Activated naive CD8-positive, alpha-beta T cell treated with anti-CD3 and anti-CD28 coated beads for 36 hours (primary cell): Measurements from ENCODE around the gene SLC25A47. TPM values are rescaled to one million over a fixed set of nuclear protein-coding genes. Genes with fewer than 3 reads are reported as not detected.
A peak's percentile ranks its signal among the peaks of the same experiment; 100 is the strongest.
"Not testable (repeated sequence)": the region's sequence is repeated elsewhere in the genome, so short reads cannot be mapped to it uniquely, and the experiment has no call there.

Experiments used
- DNase-seq: peaks from one replicate; pipeline ENCODE4 v3.0.0; 2021
- H3K27ac Mint-ChIP-seq: one replicate; pipeline ENCODE4 v1.8.0; 2022; ENCODE audit warnings: mild to moderate bottlenecking, moderate library complexity, mixed read lengths
- H3K27me3 Mint-ChIP-seq: one replicate; pipeline ENCODE4 v1.8.0; 2022; ENCODE audit warnings: mild to moderate bottlenecking, mixed read lengths
- H3K36me3 Mint-ChIP-seq: one replicate; pipeline ENCODE4 v1.8.0; 2021; ENCODE audit warnings: mild to moderate bottlenecking, mixed read lengths
- H3K4me1 Mint-ChIP-seq: one replicate; pipeline ENCODE4 v1.8.0; 2021; ENCODE audit warnings: mixed read lengths
- H3K4me3 Mint-ChIP-seq: one replicate; pipeline ENCODE4 v1.8.0; 2022; ENCODE audit warnings: mild to moderate bottlenecking, moderate library complexity, mixed read lengths
- H3K9me3 Mint-ChIP-seq: one replicate; pipeline ENCODE4 v1.8.0; 2022; ENCODE audit warnings: mixed read lengths
- total RNA-seq, 2 experiments: library from RNA; stranded (reverse); gene quantifications; one replicate each; pipeline ENCODE4 v1.2.3, GENCODE V29; 2021

The SLC25A47 gene
- total RNA-seq, 2 experiments from 2014 or later, result not detected

DNA sequence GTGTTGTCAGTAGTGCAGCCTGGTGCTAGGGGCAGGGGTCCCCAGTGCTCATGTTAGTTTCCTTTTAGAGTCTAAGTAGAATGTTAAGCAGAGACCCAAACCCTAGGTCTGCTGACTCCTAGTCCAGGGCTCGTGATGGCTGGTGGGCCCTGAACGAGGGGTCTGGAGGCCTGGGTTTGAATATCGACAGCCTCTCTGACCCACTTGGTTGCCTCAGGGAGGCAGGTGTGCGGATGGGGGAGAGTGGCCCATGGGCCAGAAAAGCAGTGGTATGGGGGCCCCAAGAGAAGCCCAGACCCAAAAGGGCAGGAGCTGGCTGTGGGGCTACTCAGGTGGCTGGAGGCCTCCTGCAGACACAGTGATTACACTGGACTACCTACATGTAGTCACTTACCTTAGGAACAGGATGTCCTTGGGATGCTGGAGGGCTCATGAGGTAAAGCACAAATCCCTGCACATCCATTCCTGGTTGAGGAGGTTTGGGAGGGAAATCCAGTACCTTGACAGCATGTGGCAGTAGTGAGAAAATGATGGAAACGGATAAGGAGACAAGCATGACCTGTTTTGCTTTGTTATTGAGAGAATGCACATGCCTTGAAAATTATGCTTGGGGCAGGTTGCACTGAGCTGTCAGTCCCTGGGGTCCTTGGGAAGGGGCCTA, 15.2 kb upstream of the SLC25A47 start:
- H3K36me3 Mint-ChIP-seq, result no peaks in the 10 kb centered on the region
- no peaks in the 10 kb centered on the region for H3K27me3 Mint-ChIP-seq
- DNase-seq, result no peak
- peaks cover 15% of the 10 kb centered on the region for H3K4me1 Mint-ChIP-seq
- H3K27ac Mint-ChIP-seq, result no peak overlapping the region
- peak overlapping the region; percentile 53 for H3K4me3 Mint-ChIP-seq
- no peaks in the 10 kb centered on the region for H3K9me3 Mint-ChIP-seq

DNA sequence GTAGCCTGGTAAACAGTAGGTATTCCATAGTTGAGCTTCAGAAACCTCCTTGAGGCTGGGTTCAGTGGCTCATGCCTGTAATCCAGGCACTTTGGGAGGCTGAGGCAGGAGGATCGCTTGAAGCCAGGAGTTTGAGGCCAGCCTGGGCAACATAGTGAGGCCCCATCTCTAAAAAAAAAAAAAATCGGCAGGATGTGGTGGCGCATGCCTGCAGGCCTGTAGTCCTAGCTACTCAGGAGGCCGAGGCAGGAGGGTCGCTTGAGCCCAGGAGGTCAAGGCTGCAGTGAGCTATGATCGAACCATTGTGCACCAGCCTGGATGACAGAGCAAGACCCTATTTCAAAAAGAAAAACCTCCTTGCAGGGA, 14.7 kb upstream of the SLC25A47 start:
- H3K27me3 Mint-ChIP-seq, H3K9me3 Mint-ChIP-seq, DNase-seq, H3K27ac Mint-ChIP-seq, H3K4me3 Mint-ChIP-seq, H3K36me3 Mint-ChIP-seq: not testable (repeated sequence)
- H3K4me1 Mint-ChIP-seq, result peaks cover 15% of the 10 kb centered on the region

DNA sequence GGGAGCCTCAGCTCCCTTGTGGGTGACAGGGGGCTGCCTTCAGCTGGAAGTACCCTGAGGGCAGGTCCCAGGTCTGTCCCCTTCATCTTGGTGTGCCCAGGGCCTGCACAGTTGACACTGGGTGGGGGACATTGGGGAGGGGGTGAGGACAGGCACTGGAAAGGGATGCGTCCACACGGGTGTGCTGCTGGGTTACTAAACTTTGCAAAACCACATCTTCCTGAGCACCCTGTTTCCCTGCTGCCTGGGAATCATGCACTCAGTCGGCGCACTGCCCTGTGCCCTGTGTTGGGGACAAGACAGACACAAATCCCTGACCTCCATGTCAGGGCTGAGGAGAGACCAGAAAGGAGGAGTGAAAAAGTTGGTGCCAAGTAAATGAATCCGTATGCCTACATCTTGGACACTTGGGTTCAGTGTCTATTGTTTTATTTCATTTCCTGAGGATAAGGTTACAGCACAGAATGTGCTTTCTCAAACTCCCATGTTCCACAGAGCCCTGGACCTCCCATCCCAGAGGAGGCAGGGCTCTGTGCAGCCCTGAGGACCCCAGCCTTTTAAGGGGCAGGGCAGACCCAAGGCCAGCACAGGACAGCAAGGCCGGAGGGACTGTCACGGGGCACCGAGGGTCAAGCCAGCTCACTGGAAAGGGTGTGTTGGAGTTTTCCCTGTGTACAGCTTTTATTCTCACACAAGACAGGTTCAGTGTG, 14.0 kb upstream of the SLC25A47 start:
- H3K9me3 Mint-ChIP-seq, result no peaks in the 10 kb centered on the region
- H3K4me3 Mint-ChIP-seq, result no peak overlapping the region
- no peak overlapping the region for H3K27ac Mint-ChIP-seq
- no peaks in the 10 kb centered on the region for H3K27me3 Mint-ChIP-seq
- no peak for DNase-seq
- peaks cover 12% of the 10 kb centered on the region for H3K4me1 Mint-ChIP-seq
- no peaks in the 10 kb centered on the region for H3K36me3 Mint-ChIP-seq

DNA sequence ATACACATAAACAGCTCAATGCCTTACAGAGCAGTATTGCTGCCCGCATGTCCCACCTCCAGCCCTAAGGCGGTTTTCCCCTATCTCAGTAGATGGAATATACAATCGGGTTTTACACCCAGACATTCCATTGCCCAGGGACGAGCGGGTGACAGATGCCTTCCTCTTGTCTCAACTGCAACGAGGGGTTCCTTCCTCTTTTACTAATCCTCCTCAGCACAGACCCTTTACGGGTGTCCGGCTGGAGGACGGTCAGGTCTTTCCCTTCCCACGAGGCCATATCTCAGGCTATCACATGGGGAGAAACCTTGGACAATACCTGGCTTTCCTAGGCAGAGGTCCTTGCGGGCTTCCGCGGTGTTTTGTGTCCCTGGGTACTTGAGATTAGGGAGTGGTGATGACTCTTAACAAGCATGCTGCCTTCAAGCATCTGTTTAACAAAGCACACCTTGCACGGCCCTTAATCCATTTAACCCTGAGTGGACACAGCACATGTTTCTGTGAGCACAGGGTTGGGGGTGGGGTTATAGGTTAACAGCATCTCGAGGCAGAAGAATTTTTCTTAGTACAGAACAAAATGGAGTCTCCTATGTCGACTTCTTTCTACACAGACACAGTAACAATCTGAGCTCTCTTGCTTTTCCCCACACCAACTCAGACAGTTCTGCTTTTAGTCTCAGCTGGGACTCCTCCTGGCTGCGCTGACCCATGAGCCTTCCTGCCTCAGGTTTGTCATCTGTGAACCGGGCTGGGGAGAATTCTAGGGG, 10.8 kb upstream of the SLC25A47 start:
- not testable (repeated sequence) for H3K9me3 Mint-ChIP-seq, H3K27me3 Mint-ChIP-seq, DNase-seq, H3K4me1 Mint-ChIP-seq, H3K36me3 Mint-ChIP-seq, H3K4me3 Mint-ChIP-seq, H3K27ac Mint-ChIP-seq

DNA sequence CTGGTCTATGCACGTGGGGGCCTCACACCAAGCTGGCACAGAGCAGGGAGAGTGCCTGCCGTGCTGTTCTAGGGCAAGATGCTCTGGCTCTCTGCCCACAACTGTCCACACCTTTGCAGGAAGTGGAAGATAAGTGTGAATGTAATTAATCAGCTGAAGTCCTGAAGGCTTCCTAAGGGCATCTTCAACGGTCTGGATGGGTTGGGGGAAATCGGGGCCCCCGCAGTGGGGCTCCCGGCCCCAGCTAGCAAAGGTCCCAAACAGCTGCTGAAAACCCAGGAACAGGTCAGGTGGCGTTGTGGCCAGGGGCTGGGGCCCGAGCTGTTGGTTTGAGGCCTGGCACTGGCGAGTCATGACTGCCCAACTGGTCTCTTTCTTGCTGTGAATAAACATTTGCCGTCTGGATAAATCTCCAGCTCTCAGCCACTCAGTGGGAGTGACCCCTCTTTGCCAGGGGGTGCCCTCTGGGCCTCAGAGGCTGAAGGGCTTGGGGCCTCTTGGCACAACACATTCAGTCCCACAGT, 10.2 kb upstream of the SLC25A47 start:
- DNase-seq, result no peak
- no peak overlapping the region for H3K27ac Mint-ChIP-seq
- H3K9me3 Mint-ChIP-seq, result no peaks in the 10 kb centered on the region
- H3K36me3 Mint-ChIP-seq, result no peaks in the 10 kb centered on the region
- peaks cover 4% of the 10 kb centered on the region for H3K4me1 Mint-ChIP-seq
- no peaks in the 10 kb centered on the region for H3K27me3 Mint-ChIP-seq
- no peak overlapping the region for H3K4me3 Mint-ChIP-seq

DNA sequence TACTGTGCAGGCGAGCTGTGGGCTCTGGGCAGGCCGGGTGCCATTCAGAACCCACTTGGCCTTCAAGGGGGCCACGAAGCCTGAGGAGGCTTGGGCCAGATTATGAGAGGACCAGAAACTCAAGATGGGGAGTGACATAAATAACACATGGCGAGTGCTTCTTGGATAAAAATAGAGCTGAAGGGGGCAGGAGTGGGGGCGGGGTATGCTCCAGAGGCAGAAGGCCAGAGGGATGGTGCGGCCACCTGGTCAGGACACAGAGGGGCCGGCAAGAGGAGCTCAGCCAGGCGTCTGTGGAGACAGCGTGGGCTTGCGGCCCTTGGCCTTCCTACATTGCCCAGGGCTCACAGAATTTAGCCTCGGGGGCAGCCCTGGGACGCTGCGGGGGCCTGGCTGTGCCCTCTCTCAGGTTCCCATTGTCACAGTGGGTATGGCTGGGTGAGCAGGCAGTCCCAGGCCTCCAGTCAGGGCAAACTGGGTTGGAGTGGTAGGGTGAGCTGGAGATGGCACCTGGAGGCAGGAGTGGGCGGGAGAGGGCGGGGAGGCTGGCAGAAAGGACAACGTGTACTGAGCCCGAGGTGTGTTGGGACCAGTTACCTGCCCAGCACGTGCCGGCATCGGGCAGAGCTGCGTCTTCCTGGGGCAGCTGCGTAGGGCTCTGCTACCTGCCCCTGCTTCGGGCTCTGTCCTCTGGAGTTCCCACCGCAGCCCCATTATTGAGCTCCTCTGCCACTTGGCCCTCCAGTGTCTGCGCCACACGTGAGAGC, 9.5 kb upstream of the SLC25A47 start:
- Mint-ChIP-seq H3K36me3 (no peaks in the 10 kb centered on the region), H3K27me3 (no peaks in the 10 kb centered on the region), H3K9me3 (no peaks in the 10 kb centered on the region), H3K27ac (no peak overlapping the region), H3K4me3 (no peak overlapping the region), H3K4me1 (peaks cover 5% of the 10 kb centered on the region)
- DNase-seq, result no peak

DNA sequence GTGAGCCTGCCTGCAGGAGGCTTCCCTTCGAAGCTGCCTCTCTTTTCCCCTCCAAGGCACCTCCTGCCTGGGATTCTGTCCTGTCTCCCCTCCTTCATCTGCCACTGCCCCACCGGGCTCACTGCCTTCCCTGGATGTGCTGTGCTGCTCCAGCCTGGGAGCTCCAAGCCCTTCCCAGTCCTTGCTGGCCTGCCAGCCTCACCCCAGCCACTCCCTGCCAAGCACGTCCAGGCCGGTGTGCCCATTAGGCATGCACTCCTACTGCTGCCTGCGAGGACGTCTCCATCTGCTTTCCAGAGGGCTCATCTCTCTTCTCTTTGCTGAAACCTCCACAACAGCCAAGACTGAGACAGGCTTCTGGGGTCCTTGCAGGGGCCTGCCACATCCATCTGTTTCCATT, 8.4 kb upstream of the SLC25A47 start:
- no peak overlapping the region for H3K27ac Mint-ChIP-seq
- no peaks in the 10 kb centered on the region for H3K36me3 Mint-ChIP-seq
- no peaks in the 10 kb centered on the region for H3K27me3 Mint-ChIP-seq
- H3K9me3 Mint-ChIP-seq, result no peaks in the 10 kb centered on the region
- H3K4me3 Mint-ChIP-seq, result no peak overlapping the region
- DNase-seq, result no peak
- peaks cover 5% of the 10 kb centered on the region for H3K4me1 Mint-ChIP-seq

DNA sequence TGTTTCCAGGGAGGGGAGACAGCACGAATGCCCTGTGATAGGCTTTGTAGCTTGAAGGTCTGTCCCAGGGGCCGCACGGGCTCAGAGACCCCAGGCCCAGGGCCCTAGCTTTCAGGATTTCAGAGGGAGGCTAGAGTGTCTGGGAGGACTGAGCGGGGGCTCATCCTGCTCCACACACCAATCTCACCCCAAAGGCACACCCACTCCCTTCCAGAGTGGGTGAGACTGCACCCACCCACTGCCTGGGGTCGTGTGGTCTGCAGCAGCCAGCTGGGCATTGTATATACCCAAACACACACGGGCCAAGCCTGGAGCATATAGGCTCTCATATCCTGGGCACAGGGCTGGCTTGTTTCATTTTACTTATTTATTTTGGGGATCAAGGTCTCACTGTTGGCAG, 5.8 kb upstream of the SLC25A47 start:
- Mint-ChIP-seq H3K4me3 (no peak overlapping the region), H3K36me3 (no peaks in the 10 kb centered on the region), H3K27me3 (no peaks in the 10 kb centered on the region), H3K27ac (no peak overlapping the region), H3K4me1 (peaks cover 5% of the 10 kb centered on the region), H3K9me3 (no peaks in the 10 kb centered on the region)
- DNase-seq, result no peak

DNA sequence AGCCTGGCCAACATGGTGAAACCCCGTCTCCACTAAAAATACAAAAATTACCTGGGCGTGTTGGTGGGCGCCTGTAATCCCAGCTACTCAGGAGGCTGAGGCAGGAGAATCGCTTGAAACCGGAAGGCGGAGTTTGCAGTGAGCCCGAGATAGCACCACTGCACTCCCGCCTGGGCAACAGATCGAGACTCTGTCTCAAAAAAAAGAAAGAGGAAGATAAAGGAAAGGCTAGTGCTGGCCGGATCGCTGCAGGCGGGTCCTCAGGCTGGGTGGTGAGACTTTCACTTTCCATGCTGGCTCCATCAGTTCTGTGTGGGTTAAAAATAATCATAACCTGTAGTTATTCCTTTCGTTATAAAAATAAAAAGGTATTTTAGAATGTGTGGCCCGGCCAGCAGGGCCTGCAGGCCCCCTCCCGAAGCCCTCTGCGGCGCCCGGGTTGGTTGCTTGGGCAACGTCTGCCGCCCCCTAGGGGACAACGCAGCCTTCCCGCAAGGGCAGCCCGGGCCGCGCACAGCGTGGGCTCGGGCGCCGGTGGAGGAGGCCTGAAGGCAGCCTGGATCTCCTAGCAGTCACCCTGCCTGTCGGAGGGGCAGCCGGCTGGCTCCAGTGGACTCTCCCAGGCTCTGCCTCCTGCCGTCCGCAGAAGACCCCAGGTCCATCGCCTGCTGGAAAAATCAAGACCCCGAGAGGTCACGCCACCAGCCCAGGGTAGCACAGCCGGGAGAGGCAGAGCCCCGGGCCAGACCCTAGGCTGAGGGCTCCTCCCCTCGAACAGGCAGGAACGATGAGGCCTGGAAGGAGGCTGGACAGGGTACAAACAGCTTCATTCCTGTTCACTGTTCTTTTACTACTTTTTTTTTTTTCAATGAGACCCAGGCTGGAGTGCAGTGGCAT, 5.0 kb upstream of the SLC25A47 start:
- Mint-ChIP-seq H3K4me3 (peak overlapping the region; percentile 71), H3K9me3 (no peaks in the 10 kb centered on the region), H3K36me3 (no peaks in the 10 kb centered on the region), H3K4me1 (peaks cover 5% of the 10 kb centered on the region), H3K27me3 (no peaks in the 10 kb centered on the region), H3K27ac (peak overlapping the region; percentile 38)
- DNase-seq, result peak; percentile 78

DNA sequence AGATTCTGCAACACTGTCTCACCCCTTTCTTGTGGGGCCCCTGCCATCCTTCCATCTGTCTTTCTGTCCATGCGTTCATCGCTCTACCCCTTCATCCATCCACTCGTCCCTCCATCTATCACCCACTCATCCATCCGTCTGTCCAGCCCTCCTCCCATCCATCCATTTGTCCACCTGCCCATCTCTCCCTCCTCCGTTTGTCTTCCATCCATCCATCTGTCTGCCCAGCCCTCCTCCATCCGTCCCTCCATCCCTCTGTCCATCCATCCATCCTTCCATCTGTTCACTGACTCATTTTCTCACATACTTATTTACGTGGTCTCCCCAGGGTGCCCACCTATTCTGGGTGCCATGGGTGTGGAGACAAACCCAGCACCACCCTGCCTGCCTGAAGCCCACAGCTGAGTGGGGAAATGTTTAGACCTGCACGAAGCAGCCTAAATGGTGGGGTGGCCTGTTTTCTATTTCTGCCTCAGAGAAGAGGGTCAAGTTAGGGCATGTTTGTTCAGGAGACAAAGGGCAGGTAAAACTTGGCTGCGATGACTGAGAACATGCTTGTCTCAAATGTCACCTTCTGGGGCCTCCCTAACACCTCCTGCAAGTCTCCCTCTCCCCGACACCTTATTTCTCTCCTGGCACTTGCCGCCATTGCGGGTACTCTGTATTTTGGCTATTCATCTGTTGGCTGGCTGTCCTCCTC, 2.8 kb upstream of the SLC25A47 start:
- Mint-ChIP-seq H3K4me3 (no peak overlapping the region), H3K4me1 (peaks cover 5% of the 10 kb centered on the region), H3K36me3 (no peaks in the 10 kb centered on the region), H3K27ac (no peak overlapping the region), H3K27me3 (no peaks in the 10 kb centered on the region), H3K9me3 (no peaks in the 10 kb centered on the region)
- no peak for DNase-seq

DNA sequence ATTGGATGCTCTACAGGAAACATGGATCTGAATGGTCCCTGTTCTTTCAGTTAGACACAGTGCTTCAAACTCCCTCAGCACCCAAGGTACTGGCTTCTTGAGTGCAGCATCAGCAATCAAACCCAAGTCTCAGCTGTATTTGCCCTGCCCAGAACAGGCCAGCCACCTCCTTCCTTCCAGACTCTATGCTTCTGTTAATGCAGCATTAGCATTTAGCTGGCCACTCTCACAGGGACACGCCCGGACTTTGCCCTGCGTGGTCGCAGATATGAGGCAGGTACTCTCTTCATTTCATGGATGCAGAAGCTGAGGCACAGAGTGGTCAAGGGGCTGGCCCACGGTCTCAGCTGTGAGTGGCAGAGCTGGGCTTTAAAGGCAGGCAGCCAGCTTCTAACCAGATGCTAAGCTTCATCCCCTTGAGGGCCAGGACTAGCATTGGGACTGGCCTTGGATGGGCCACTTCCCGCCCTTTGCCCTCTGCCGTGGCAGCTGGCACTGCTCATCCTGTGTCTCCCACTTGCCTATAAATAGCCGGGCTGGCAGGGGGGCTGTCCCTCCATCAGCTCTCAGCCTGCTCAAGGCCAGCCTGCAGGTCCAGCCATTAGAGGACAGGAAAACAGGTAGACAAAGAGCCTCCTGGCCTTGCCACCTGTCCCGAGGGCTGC, 1.5 kb upstream of the SLC25A47 start:
- H3K4me3 Mint-ChIP-seq, result no peak overlapping the region
- no peaks in the 10 kb centered on the region for H3K9me3 Mint-ChIP-seq
- no peaks in the 10 kb centered on the region for H3K27me3 Mint-ChIP-seq
- no peaks in the 10 kb centered on the region for H3K36me3 Mint-ChIP-seq
- H3K4me1 Mint-ChIP-seq, result peaks cover 5% of the 10 kb centered on the region
- DNase-seq, result no peak
- no peak overlapping the region for H3K27ac Mint-ChIP-seq

DNA sequence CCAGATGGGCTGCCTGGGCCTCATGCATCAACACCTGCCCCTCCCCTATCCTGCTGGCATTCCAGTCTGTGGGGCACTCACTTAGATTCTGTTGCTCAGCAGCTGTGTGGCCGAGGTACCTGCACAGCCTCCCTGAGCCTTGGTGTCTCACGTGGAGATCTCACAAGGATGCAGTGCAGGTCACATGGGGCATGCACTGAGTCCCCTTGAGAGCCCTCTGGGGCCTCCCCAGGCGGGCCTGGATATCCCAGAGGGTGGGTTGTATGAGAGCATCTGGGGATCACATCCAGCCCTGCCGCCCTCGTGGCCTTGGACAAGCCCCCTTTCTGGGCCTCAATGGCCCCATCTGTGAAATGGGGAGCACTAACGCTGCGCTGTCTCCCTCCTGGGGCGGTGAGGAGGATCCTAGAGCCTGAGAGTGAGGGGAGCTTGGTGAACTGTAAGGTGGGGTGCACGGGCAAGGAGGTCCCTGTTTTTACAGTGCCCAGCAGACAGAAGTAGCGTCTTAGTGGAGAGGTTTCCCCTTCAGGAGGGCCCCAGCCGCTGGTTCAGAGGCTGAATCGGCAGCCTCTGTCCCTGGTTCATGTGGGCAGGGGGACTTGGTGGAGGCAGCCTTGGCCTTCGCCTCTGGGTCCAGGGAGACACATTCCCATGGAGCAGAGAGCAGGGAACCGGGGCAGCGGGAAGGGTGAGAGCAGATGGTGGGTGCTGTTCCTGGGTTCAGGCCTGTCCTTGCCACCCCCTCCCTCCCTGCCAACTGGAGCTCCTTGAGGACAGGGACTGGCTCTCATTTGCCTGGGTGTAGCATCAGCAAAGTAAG, 791 bp upstream of the SLC25A47 start:
- peaks cover 5% of the 10 kb centered on the region for H3K4me1 Mint-ChIP-seq
- no peaks in the 10 kb centered on the region for H3K27me3 Mint-ChIP-seq
- no peaks in the 10 kb centered on the region for H3K9me3 Mint-ChIP-seq
- no peaks in the 10 kb centered on the region for H3K36me3 Mint-ChIP-seq
- no peak overlapping the region for H3K27ac Mint-ChIP-seq
- DNase-seq, result no peak
- H3K4me3 Mint-ChIP-seq, result no peak overlapping the region

DNA sequence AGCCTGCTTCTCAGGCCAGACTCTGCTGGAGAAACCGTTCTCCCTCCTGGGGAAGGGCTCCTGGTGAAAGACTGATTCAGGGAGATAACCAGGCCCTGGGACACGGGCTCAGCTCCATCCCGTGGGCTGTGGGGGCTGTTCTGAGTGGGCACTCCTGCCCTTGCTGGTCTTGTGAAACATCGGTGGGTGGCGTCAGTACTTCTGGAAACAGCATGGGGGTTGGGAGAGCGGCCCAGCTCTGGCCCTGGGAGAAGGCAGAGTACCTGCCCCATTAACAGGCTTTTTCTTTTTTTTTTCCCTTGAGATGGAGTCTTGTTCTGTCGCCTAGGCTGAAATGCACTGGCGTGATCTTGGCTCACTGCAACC, 786 bp downstream of the SLC25A47 start:
- no peaks in the 10 kb centered on the region for H3K36me3 Mint-ChIP-seq
- no peaks in the 10 kb centered on the region for H3K9me3 Mint-ChIP-seq
- H3K27ac Mint-ChIP-seq, result no peak overlapping the region
- H3K4me1 Mint-ChIP-seq, result no peaks in the 10 kb centered on the region
- H3K27me3 Mint-ChIP-seq, result no peaks in the 10 kb centered on the region
- H3K4me3 Mint-ChIP-seq, result no peak overlapping the region
- DNase-seq, result no peak
